HEK293 (cell line): ENCODE measurements around the gene DOCK1.

ENCODE experiments used
- CTCF ChIA-PET: fragments of 350-600 bp; formaldehyde crosslinking; extraction: SDS; loops from one replicate; lab custom pipeline; 2021; ENCODE audit warnings: antibody characterized with exemption; lab: Yijun Ruan, JAX
- POLR2A ChIA-PET: fragments of 300-600 bp; formaldehyde crosslinking; extraction: SDS; loops from one replicate; lab custom pipeline; 2020; ENCODE audit warnings: antibody characterized with exemption, inconsistent platforms; lab: Yijun Ruan, JAX
- H3K27ac ChIP-seq: fragments of 200-500 bp; sonication (Bioruptor generic); 2 replicates; pipeline ENCODE4 v1.5.1; 2014; ENCODE audit warnings: low read depth, low read length, control low read depth, inconsistent platforms; ENCODE audit errors: extremely low read depth
- H3K36me3 ChIP-seq, 2 experiments: fragments of 200-500 bp in 1 of 2; sonication (Bioruptor generic) in 1 of 2; 1 replicate in 1 of 2; 2 replicates in 1 of 2; pipeline ENCODE4 v1.5.1; 2014 to 2017; ENCODE audit warnings: inconsistent platforms in 2 of 2, low read length in 2 of 2; ENCODE audit not compliant: control insufficient read depth in 2 of 2, insufficient read depth in 1 of 2
- H3K4me1 ChIP-seq: fragments of 200-500 bp; sonication (Bioruptor generic); 2 replicates; pipeline ENCODE4 v1.5.1; 2014; ENCODE audit warnings: mild to moderate bottlenecking, low read length, inconsistent platforms; ENCODE audit not compliant: control insufficient read depth, insufficient read depth
- H3K4me3 ChIP-seq: 2 replicates; pipeline ENCODE4 v1.5.1; 2011; ENCODE audit warnings: low read depth, mild to moderate bottlenecking, control low read depth, low read length, moderate library complexity
- H3K9me3 ChIP-seq: fragments of 200-500 bp; sonication (Bioruptor generic); 2 replicates; pipeline ENCODE4 v1.5.1; 2014; ENCODE audit warnings: low read depth, low read length, inconsistent platforms; ENCODE audit not compliant: control insufficient read depth, insufficient read depth
- GLIS1 ChIP-seq: fragments of 450-650 bp; formaldehyde crosslinking; IDR thresholded peaks from 2 replicates; pipeline ENCODE4 v1.5.1; 2016; ENCODE audit warnings: missing biosample characterization, missing genetic modification characterization
- KLF16 ChIP-seq: fragments of 450-650 bp; formaldehyde crosslinking; IDR thresholded peaks from 2 replicates; pipeline ENCODE4 v1.5.1; 2017; ENCODE audit warnings: missing biosample characterization, missing genetic modification characterization
- KLF7 ChIP-seq: fragments of 450-650 bp; formaldehyde crosslinking; IDR thresholded peaks from 2 replicates; pipeline ENCODE4 v1.5.1; 2016; ENCODE audit warnings: missing biosample characterization, missing genetic modification characterization, borderline replicate concordance
- PRDM6 ChIP-seq: fragments of 450-650 bp; formaldehyde crosslinking; IDR thresholded peaks from 2 replicates; pipeline ENCODE4 v1.5.1; 2017; ENCODE audit warnings: missing biosample characterization, missing genetic modification characterization
- REPIN1 ChIP-seq: fragments of 450-650 bp; formaldehyde crosslinking; IDR thresholded peaks from 2 replicates; pipeline ENCODE4 v1.5.1; 2017; ENCODE audit warnings: missing biosample characterization, missing genetic modification characterization, low read depth
- SETDB1 ChIP-seq: IDR thresholded peaks from one replicate; pipeline ENCODE4 v1.6.1; 2017; ENCODE audit warnings: mild to moderate bottlenecking, low read length, moderate library complexity, mixed read lengths; ENCODE audit not compliant: insufficient read length
- WT1 ChIP-seq: fragments of 450-650 bp; formaldehyde crosslinking; IDR thresholded peaks from 2 replicates; pipeline ENCODE4 v1.5.1; 2016; ENCODE audit warnings: missing biosample characterization, missing genetic modification characterization
- ZBTB48 ChIP-seq: fragments of 450-650 bp; formaldehyde crosslinking; IDR thresholded peaks from 2 replicates; pipeline ENCODE4 v1.5.1; 2016; ENCODE audit warnings: missing biosample characterization, missing genetic modification characterization
- ZEB2 ChIP-seq: fragments of 450-650 bp; formaldehyde crosslinking; IDR thresholded peaks from 2 replicates; pipeline ENCODE4 v1.5.1; 2016; ENCODE audit warnings: missing biosample characterization, missing genetic modification characterization
- ZFP41 ChIP-seq: fragments of 450-650 bp; formaldehyde crosslinking; IDR thresholded peaks from 2 replicates; pipeline ENCODE4 v1.5.1; 2016; ENCODE audit warnings: missing biosample characterization, missing genetic modification characterization, borderline replicate concordance
- ZNF114 ChIP-seq: fragments of 450-650 bp; formaldehyde crosslinking; IDR thresholded peaks from 2 replicates; pipeline ENCODE4 v1.5.0; 2017; ENCODE audit warnings: missing biosample characterization, missing genetic modification characterization
- ZNF148 ChIP-seq: fragments of 450-650 bp; formaldehyde crosslinking; IDR thresholded peaks from 2 replicates; pipeline ENCODE4 v1.5.0; 2017; ENCODE audit warnings: missing biosample characterization, missing genetic modification characterization, borderline replicate concordance
- ZNF169 ChIP-seq: fragments of 450-650 bp; formaldehyde crosslinking; IDR thresholded peaks from 2 replicates; pipeline ENCODE4 v1.5.1; 2016; ENCODE audit warnings: missing biosample characterization, missing genetic modification characterization
- ZNF2 ChIP-seq: fragments of 450-650 bp; formaldehyde crosslinking; IDR thresholded peaks from 2 replicates; pipeline ENCODE4 v1.5.1; 2016; ENCODE audit warnings: missing biosample characterization, missing genetic modification characterization
- ZNF274 ChIP-seq, 2 experiments: fragments of 200-500 bp in 1 of 2; fragments of 450-650 bp in 1 of 2; sonication (Bioruptor generic) in 1 of 2; formaldehyde crosslinking in 1 of 2; IDR thresholded peaks; 2 replicates each; pipeline versions ENCODE4 v1.5.1 to v1.6.1; 2014 to 2016; ENCODE audit warnings: borderline replicate concordance in 1 of 2, inconsistent platforms in 1 of 2, low read length in 1 of 2, missing biosample characterization in 1 of 2, missing genetic modification characterization in 1 of 2
- ZNF350 ChIP-seq: fragments of 450-650 bp; formaldehyde crosslinking; IDR thresholded peaks from 2 replicates; pipeline ENCODE4 v1.5.0; 2017; ENCODE audit warnings: missing biosample characterization, mild to moderate bottlenecking, missing genetic modification characterization
- ZNF354C ChIP-seq: fragments of 450-650 bp; formaldehyde crosslinking; IDR thresholded peaks from 2 replicates; pipeline ENCODE4 v1.5.1; 2016; ENCODE audit warnings: missing biosample characterization, missing genetic modification characterization, low read depth, borderline replicate concordance
- ZNF37A ChIP-seq: fragments of 450-650 bp; IDR thresholded peaks from 2 replicates; pipeline ENCODE4 v1.5.1; 2018; ENCODE audit warnings: missing biosample characterization, missing genetic modification characterization
- ZNF391 ChIP-seq: fragments of 450-650 bp; formaldehyde crosslinking; IDR thresholded peaks from 2 replicates; pipeline ENCODE4 v1.5.1; 2016; ENCODE audit warnings: low read depth, missing biosample characterization, missing genetic modification characterization, borderline replicate concordance
- ZNF544 ChIP-seq: fragments of 450-650 bp; formaldehyde crosslinking; IDR thresholded peaks from 2 replicates; pipeline ENCODE4 v1.5.0; 2017; ENCODE audit warnings: missing biosample characterization, missing genetic modification characterization
- ZNF558 ChIP-seq: fragments of 450-650 bp; formaldehyde crosslinking; IDR thresholded peaks from 2 replicates; pipeline ENCODE4 v1.5.1; 2016; ENCODE audit warnings: missing biosample characterization, missing genetic modification characterization
- ZNF596 ChIP-seq: fragments of 450-650 bp; IDR thresholded peaks from 2 replicates; pipeline ENCODE4 v1.5.0; 2018; ENCODE audit warnings: missing biosample characterization, mild to moderate bottlenecking, missing genetic modification characterization, moderate library complexity
- ZNF600 ChIP-seq: fragments of 450-650 bp; formaldehyde crosslinking; IDR thresholded peaks from 2 replicates; pipeline ENCODE4 v1.5.1; 2016; ENCODE audit warnings: missing biosample characterization, missing genetic modification characterization
- ZNF658 ChIP-seq: fragments of 450-650 bp; formaldehyde crosslinking; IDR thresholded peaks from 2 replicates; pipeline ENCODE4; 2016; ENCODE audit warnings: missing biosample characterization, missing genetic modification characterization
- ZNF747 ChIP-seq: fragments of 450-650 bp; formaldehyde crosslinking; IDR thresholded peaks from 2 replicates; pipeline ENCODE4 v1.5.1; 2016; ENCODE audit warnings: missing biosample characterization, missing genetic modification characterization
- ZSCAN30 ChIP-seq: fragments of 450-650 bp; IDR thresholded peaks from 2 replicates; pipeline ENCODE4 v1.5.1; 2018; ENCODE audit warnings: missing biosample characterization, mild to moderate bottlenecking, missing genetic modification characterization, moderate library complexity
- TF ChIP-seq, protein P1 (sequence below): fragments of 450-650 bp; formaldehyde crosslinking; IDR thresholded peaks from 2 replicates; pipeline ENCODE4; 2016; ENCODE audit warnings: missing biosample characterization, missing genetic modification characterization
- TF ChIP-seq, protein P2 (sequence below): fragments of 450-650 bp; formaldehyde crosslinking; IDR thresholded peaks from 2 replicates; pipeline ENCODE4 v1.5.1; 2016; ENCODE audit warnings: missing biosample characterization, missing genetic modification characterization, borderline replicate concordance

Gene DOCK1

GRCh38 chr10:127082651-127083050, 177.4 kb downstream of the DOCK1 start:
- H3K4me3 ChIP-seq: no peak overlapping the region
- H3K4me1 ChIP-seq: no peaks in the 10 kb centered on the region
- H3K27ac ChIP-seq: no peak overlapping the region
- CTCF ChIA-PET: no interaction called here
- no peaks in the 10 kb centered on the region for H3K9me3 ChIP-seq
- H3K36me3 ChIP-seq: peaks cover 0 to 11% of the 10 kb centered on the region in 2 experiments; a peak in 1 of 3 replicates
- no peak for TF ChIP-seq ZNF658 (tag by site-specific recombination)
- TF ChIP-seq ZNF114 (tag by site-specific recombination): no peak
- TF ChIP-seq REPIN1: no peak
- no peak for TF ChIP-seq ZFP41 (tag by site-specific recombination)
- TF ChIP-seq ZNF148 (tag by site-specific recombination): no peak
- no peak for TF ChIP-seq ZSCAN30
- no peak for TF ChIP-seq ZNF169
- no peak for TF ChIP-seq ZNF2
- TF ChIP-seq, protein P1, sequence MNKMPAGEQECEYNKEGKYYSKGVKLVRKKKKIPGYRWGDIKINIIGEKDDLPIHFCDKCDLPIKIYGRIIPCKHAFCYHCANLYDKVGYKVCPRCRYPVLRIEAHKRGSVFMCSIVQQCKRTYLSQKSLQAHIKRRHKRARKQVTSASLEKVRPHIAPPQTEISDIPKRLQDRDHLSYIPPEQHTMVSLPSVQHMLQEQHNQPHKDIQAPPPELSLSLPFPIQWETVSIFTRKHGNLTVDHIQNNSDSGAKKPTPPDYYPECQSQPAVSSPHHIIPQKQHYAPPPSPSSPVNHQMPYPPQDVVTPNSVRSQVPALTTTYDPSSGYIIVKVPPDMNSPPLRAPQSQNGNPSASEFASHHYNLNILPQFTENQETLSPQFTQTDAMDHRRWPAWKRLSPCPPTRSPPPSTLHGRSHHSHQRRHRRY: no peak
- TF ChIP-seq ZNF37A (tag by site-specific recombination): no peak
- TF ChIP-seq ZNF600 (tag by site-specific recombination): no peak
- no peak for TF ChIP-seq WT1
- TF ChIP-seq, all 188 proteins: peak for 0
- POLR2A ChIA-PET: no interaction called here

GRCh38 chr10:127085957-127086356, 180.7 kb downstream of the DOCK1 start:
- Histone ChIP-seq H3K36me3 (peaks cover 0 to 11% of the 10 kb centered on the region in 2 experiments; a peak in 1 of 3 replicates), H3K9me3 (no peaks in the 10 kb centered on the region), H3K4me3 (no peak overlapping the region), H3K4me1 (no peaks in the 10 kb centered on the region), H3K27ac (no peak overlapping the region)
- CTCF ChIA-PET: interaction anchor here (0.5 to 0.6 kb wide), 2 partner anchors 393 to 478 kb away, joined by 3 read pairs; no protein-coding TSS in a partner anchor
- POLR2A ChIA-PET: no interaction called here
- TF ChIP-seq SETDB1: no peak
- TF ChIP-seq ZNF558 (tag by site-specific recombination): no peak
- no peak for TF ChIP-seq ZBTB48
- TF ChIP-seq ZEB2 (tag by site-specific recombination): no peak
- TF ChIP-seq ZNF274 (IDR thresholded peaks at IDR 0.05; ENCODE audit: low read length): no peak
- no peak for TF ChIP-seq ZNF274 (tag by site-specific recombination; IDR thresholded peaks at IDR 0.05; ENCODE audit: borderline replicate concordance)
- TF ChIP-seq, protein P2, sequence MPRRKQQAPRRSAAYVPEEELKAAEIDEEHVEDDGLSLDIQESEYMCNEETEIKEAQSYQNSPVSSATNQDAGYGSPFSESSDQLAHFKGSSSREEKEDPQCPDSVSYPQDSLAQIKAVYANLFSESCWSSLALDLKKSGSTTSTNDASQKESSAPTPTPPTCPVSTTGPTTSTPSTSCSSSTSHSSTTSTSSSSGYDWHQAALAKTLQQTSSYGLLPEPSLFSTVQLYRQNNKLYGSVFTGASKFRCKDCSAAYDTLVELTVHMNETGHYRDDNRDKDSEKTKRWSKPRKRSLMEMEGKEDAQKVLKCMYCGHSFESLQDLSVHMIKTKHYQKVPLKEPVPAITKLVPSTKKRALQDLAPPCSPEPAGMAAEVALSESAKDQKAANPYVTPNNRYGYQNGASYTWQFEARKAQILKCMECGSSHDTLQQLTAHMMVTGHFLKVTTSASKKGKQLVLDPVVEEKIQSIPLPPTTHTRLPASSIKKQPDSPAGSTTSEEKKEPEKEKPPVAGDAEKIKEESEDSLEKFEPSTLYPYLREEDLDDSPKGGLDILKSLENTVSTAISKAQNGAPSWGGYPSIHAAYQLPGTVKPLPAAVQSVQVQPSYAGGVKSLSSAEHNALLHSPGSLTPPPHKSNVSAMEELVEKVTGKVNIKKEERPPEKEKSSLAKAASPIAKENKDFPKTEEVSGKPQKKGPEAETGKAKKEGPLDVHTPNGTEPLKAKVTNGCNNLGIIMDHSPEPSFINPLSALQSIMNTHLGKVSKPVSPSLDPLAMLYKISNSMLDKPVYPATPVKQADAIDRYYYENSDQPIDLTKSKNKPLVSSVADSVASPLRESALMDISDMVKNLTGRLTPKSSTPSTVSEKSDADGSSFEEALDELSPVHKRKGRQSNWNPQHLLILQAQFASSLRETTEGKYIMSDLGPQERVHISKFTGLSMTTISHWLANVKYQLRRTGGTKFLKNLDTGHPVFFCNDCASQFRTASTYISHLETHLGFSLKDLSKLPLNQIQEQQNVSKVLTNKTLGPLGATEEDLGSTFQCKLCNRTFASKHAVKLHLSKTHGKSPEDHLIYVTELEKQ (tag by site-specific recombination): no peak
- no peak for TF ChIP-seq GLIS1 (tag by site-specific recombination)
- no peak for TF ChIP-seq ZNF544
- no peak for TF ChIP-seq KLF16 (tag by site-specific recombination)
- no peak for TF ChIP-seq PRDM6
- TF ChIP-seq ZNF354C (tag by site-specific recombination): no peak
- no peak for TF ChIP-seq ZNF747 (tag by site-specific recombination)
- no peak for TF ChIP-seq ZNF391
- TF ChIP-seq KLF7 (tag by site-specific recombination): no peak
- TF ChIP-seq ZNF350 (tag by site-specific recombination): no peak
- no peak for TF ChIP-seq ZNF596 (tag by site-specific recombination)
